Stimulated activated CD8-positive, alpha-beta memory T cell treated with anti-CD3 and anti-CD28 coated beads, Interleukin-12 subunit alpha, Interleukin-12 subunit beta, amount 100 ng/mL, for 24 hours (primary cell): ENCODE data around the gene POU2F1.

ENCODE experiments used
- DNase-seq: peaks from one replicate; pipeline ENCODE4 v3.0.0-alpha.2; 2020; ENCODE audit errors: extremely low read depth

Gene POU2F1

GRCh38 chr1:167220537-167221125, at the start of gene POU2F1:
TSS of gene POU2F1 (plus strand) at chr1:167220886. CDS start at chr1:167220898, 12 bp downstream.
- peak; percentile 98 for DNase-seq

GRCh38 chr1:167171286-167171929, 49.3 kb upstream of the POU2F1 start:
- no peak for DNase-seq

- no peak for DNase-seq
These were observed 47.0 kb upstream of the POU2F1 start for GRCh38 chr1:167173516-167174184.

- no peak for DNase-seq
These were observed 44.8 kb upstream of the POU2F1 start for GRCh38 chr1:167175901-167176300.

- no peak for DNase-seq
These were observed 41.9 kb upstream of the POU2F1 start for GRCh38 chr1:167178831-167179230.

GRCh38 chr1:167182571-167183320, 37.9 kb upstream of the POU2F1 start:
- DNase-seq = no peak

GRCh38 chr1:167184081-167184480, 36.6 kb upstream of the POU2F1 start:
- DNase-seq = no peak

GRCh38 chr1:167185062-167185461, 35.6 kb upstream of the POU2F1 start:
- no peak for DNase-seq

- no peak for DNase-seq
These were observed 34.6 kb upstream of the POU2F1 start for GRCh38 chr1:167185974-167186657.

- no peak for DNase-seq
These were observed 33.9 kb upstream of the POU2F1 start for GRCh38 chr1:167186771-167187170.

GRCh38 chr1:167190747-167191237, 29.9 kb upstream of the POU2F1 start:
- DNase-seq = no peak

- DNase-seq = no peak
These were observed 28.7 kb upstream of the POU2F1 start for GRCh38 chr1:167191958-167192357.

- no peak for DNase-seq
These were observed 26.5 kb upstream of the POU2F1 start for GRCh38 chr1:167194182-167194581.

- DNase-seq = no peak
These were observed 24.5 kb upstream of the POU2F1 start for GRCh38 chr1:167196166-167196565.

GRCh38 chr1:167197236-167197635, 23.4 kb upstream of the POU2F1 start:
- DNase-seq = no peak

GRCh38 chr1:167197692-167198091, 23.0 kb upstream of the POU2F1 start:
- DNase-seq = no peak

- DNase-seq = no peak
These were observed 22.1 kb upstream of the POU2F1 start for GRCh38 chr1:167198518-167199133.

GRCh38 chr1:167199656-167200055, 21.0 kb upstream of the POU2F1 start:
- no peak for DNase-seq

- no peak for DNase-seq
These were observed 20.4 kb upstream of the POU2F1 start for GRCh38 chr1:167200272-167200671.

GRCh38 chr1:167200749-167201148, 19.9 kb upstream of the POU2F1 start:
- DNase-seq = no peak

- DNase-seq = no peak
These were observed 18.6 kb upstream of the POU2F1 start for GRCh38 chr1:167202049-167202448.
